OCI-LY7 (cell line): ENCODE data around the gene MFF. TPM values are rescaled to one million over a fixed set of nuclear protein-coding genes. Genes with fewer than 3 reads are reported as not detected.
A peak's percentile ranks its signal among the peaks of the same experiment; 100 is the strongest.

Experiments used
- BruUV-seq: library from RNA; stranded (reverse); fragments of 400-500 nt; replicated peaks from 2 replicates; lab custom pipeline; 2021; lab: Mats Ljungman, UMichigan
- CTCF ChIA-PET: fragments of 300-600 bp; sonication (Branson Sonifier 250); formaldehyde crosslinking; loops from one replicate; lab custom pipeline; 2022; ENCODE audit warnings: antibody characterized with exemption; ENCODE audit not compliant: unreplicated experiment; lab: Charles Lee
- POLR2A ChIA-PET: fragments of 300-600 bp; sonication (Branson Sonifier 250); formaldehyde crosslinking; loops from one replicate; lab custom pipeline; 2022; ENCODE audit warnings: antibody characterized with exemption; lab: Charles Lee
- DNase-seq: peaks from one replicate; pipeline ENCODE4 v3.0.0-alpha.2; 2015; ENCODE audit warnings: low spot score
- H2AFZ ChIP-seq: fragments of 200-600 bp; sonication (generic), shearing (Covaris generic); 2 replicates; pipeline ENCODE4 v1.6.1; 2014; ENCODE audit warnings: mild to moderate bottlenecking, antibody characterized with exemption, low read length, moderate library complexity
- H3K27ac ChIP-seq: fragments of 200-600 bp; sonication (generic); 2 replicates; pipeline ENCODE4 v1.5.1; 2014; ENCODE audit warnings: mixed run types, low read depth, mild to moderate bottlenecking, moderate library complexity, low read length, inconsistent platforms; ENCODE audit not compliant: poor library complexity, severe bottlenecking
- H3K36me3 ChIP-seq: fragments of 200-600 bp; sonication (generic); 2 replicates; pipeline ENCODE4 v1.6.1; 2014; ENCODE audit warnings: mild to moderate bottlenecking, antibody characterized with exemption, low read length, moderate library complexity, mixed read lengths; ENCODE audit not compliant: insufficient read depth
- H3K4me1 ChIP-seq: fragments of 200-600 bp; sonication (generic); 2 replicates; pipeline ENCODE4 v1.5.1; 2014; ENCODE audit warnings: mild to moderate bottlenecking, low read length; ENCODE audit not compliant: insufficient read depth, poor library complexity, severe bottlenecking
- H3K4me2 ChIP-seq: fragments of 200-600 bp; sonication (generic); 2 replicates; pipeline ENCODE4 v1.6.1; 2014; ENCODE audit warnings: mild to moderate bottlenecking, low read length
- H3K4me3 ChIP-seq: fragments of 200-600 bp; sonication (generic); 2 replicates; pipeline ENCODE4 v1.5.1; 2014; ENCODE audit warnings: mild to moderate bottlenecking, low read depth, low read length; ENCODE audit not compliant: poor library complexity, severe bottlenecking
- H3K79me2 ChIP-seq: fragments of 200-600 bp; sonication (generic); 2 replicates; pipeline ENCODE4 v1.6.1; 2016; ENCODE audit warnings: low read depth, mild to moderate bottlenecking, low read length, moderate library complexity, mixed read lengths; ENCODE audit not compliant: insufficient read depth
- H3K9me2 ChIP-seq: fragments of 200-600 bp; sonication (generic); 2 replicates; pipeline ENCODE4 v1.6.1; 2016; ENCODE audit warnings: mild to moderate bottlenecking, low read length, mixed read lengths; ENCODE audit not compliant: insufficient read depth
- H3K9me3 ChIP-seq: fragments of 200-600 bp; sonication (generic); 2 replicates; pipeline ENCODE4 v1.6.1; 2014; ENCODE audit warnings: mild to moderate bottlenecking, mixed run types, low read length, mixed read lengths
- H4K20me1 ChIP-seq: fragments of 200-600 bp; sonication (generic); 2 replicates; pipeline ENCODE4 v1.6.1; 2014; ENCODE audit warnings: mild to moderate bottlenecking, antibody characterized with exemption, low read length, moderate library complexity, mixed read lengths; ENCODE audit not compliant: insufficient read depth
- CTCF ChIP-seq: fragments of 200-600 bp; sonication (generic); conservative IDR thresholded peaks from 2 replicates; pipeline ENCODE4 v1.5.1; 2014; ENCODE audit warnings: mild to moderate bottlenecking, antibody characterized with exemption, low read length, moderate library complexity, mixed read lengths
- EZH2phosphoT487 ChIP-seq: fragments of 200-600 bp; sonication (generic); IDR thresholded peaks from 2 replicates; pipeline ENCODE4 v1.6.1; 2018; ENCODE audit warnings: low read depth, borderline replicate concordance, mild to moderate bottlenecking, mixed run types, antibody characterized with exemption, low read length, moderate library complexity, mixed read lengths
- intact Hi-C: fragments of 100-400 bp; cut with micrococcal nuclease; formaldehyde crosslinking; loops from one replicate; pipeline ENCODE4 v1.10.0; 2022; ENCODE audit not compliant: unreplicated experiment
- total RNA-seq, 2 experiments: library from RNA; depleted of rRNA in 1 of 2; stranded (reverse); fragments of >200 nt in 1 of 2; shearing (Covaris generic) in 1 of 2; gene quantifications; 2 replicates each; pipeline ENCODE4 v1.2.3, GENCODE V29; 2014 to 2022

The MFF gene
- total RNA-seq, 2 experiments from 2014 or later = 66.6 to 72.1 TPM

- H3K4me1 ChIP-seq = no peaks in the 10 kb centered on the region
- H3K79me2 ChIP-seq = no peaks in the 10 kb centered on the region
- no peak overlapping the region for H3K27ac ChIP-seq
- no peak for TF ChIP-seq CTCF
- TF ChIP-seq EZH2phosphoT487 = no peak
- H2AFZ ChIP-seq = no peak overlapping the region
- DNase-seq = no peak
- H4K20me1 ChIP-seq = no peaks in the 10 kb centered on the region
- POLR2A ChIA-PET = interaction anchor here (0.7 kb wide), 1 partner anchor 148 kb away, joined by 3 read pairs; no protein-coding TSS in a partner anchor
- no peak overlapping the region for H3K4me3 ChIP-seq
- H3K9me3 ChIP-seq = no peaks in the 10 kb centered on the region
- no TSS peak for BruUV-seq
- CTCF ChIA-PET = no interaction called here
- no peaks in the 10 kb centered on the region for H3K9me2 ChIP-seq
- H3K4me2 ChIP-seq = no peak overlapping the region
- H3K36me3 ChIP-seq = no peaks in the 10 kb centered on the region
- intact Hi-C loops = loop anchor here (10.0 kb wide), 1 partner anchor 362 kb away; no protein-coding TSS in a partner anchor
Measured at GRCh38 chr2:227402321-227402720, 77.3 kb downstream of the MFF start.

GRCh38 chr2:227402959-227403358 lies 77.9 kb downstream of the MFF start:
- intact Hi-C loops = loop anchor here (10.0 kb wide), 1 partner anchor 362 kb away; no protein-coding TSS in a partner anchor
- H3K9me2 ChIP-seq = no peaks in the 10 kb centered on the region
- DNase-seq = no peak
- H3K4me2 ChIP-seq = no peak overlapping the region
- H3K9me3 ChIP-seq = no peaks in the 10 kb centered on the region
- TF ChIP-seq EZH2phosphoT487 (no peak), CTCF (no peak)
- no peaks in the 10 kb centered on the region for H3K4me1 ChIP-seq
- BruUV-seq = no TSS peak
- no peak overlapping the region for H2AFZ ChIP-seq
- no peak overlapping the region for H3K27ac ChIP-seq
- CTCF ChIA-PET = no interaction called here
- POLR2A ChIA-PET = interaction anchor here (0.7 kb wide), 1 partner anchor 149 kb away, joined by 3 read pairs; no protein-coding TSS in a partner anchor
- H3K4me3 ChIP-seq = no peak overlapping the region
- H3K79me2 ChIP-seq = no peaks in the 10 kb centered on the region
- H3K36me3 ChIP-seq = no peaks in the 10 kb centered on the region
- no peaks in the 10 kb centered on the region for H4K20me1 ChIP-seq

GRCh38 chr2:227404585-227405271 lies 79.7 kb downstream of the MFF start:
- POLR2A ChIA-PET = interaction anchor here (0.6 kb wide), 1 partner anchor 55 kb away, joined by 6 read pairs; no protein-coding TSS in a partner anchor
- BruUV-seq = no TSS peak
- no peak overlapping the region for H3K4me2 ChIP-seq
- TF ChIP-seq CTCF (no peak), EZH2phosphoT487 (no peak)
- H3K36me3 ChIP-seq = no peaks in the 10 kb centered on the region
- intact Hi-C loops = loop anchor here (10.0 kb wide), 1 partner anchor 360 kb away; no protein-coding TSS in a partner anchor
- H4K20me1 ChIP-seq = no peaks in the 10 kb centered on the region
- H3K27ac ChIP-seq = no peak overlapping the region
- DNase-seq = peak; percentile 6
- CTCF ChIA-PET = no interaction called here
- H3K4me3 ChIP-seq = no peak overlapping the region
- H3K9me2 ChIP-seq = no peaks in the 10 kb centered on the region
- H3K79me2 ChIP-seq = no peaks in the 10 kb centered on the region
- H2AFZ ChIP-seq = no peak overlapping the region
- H3K4me1 ChIP-seq = no peaks in the 10 kb centered on the region
- H3K9me3 ChIP-seq = no peaks in the 10 kb centered on the region
